ENCODE results near the gene CNPY3.
A peak's percentile ranks its signal among the peaks of the same experiment; 100 is the strongest.

CNPY3 gene

DNA sequence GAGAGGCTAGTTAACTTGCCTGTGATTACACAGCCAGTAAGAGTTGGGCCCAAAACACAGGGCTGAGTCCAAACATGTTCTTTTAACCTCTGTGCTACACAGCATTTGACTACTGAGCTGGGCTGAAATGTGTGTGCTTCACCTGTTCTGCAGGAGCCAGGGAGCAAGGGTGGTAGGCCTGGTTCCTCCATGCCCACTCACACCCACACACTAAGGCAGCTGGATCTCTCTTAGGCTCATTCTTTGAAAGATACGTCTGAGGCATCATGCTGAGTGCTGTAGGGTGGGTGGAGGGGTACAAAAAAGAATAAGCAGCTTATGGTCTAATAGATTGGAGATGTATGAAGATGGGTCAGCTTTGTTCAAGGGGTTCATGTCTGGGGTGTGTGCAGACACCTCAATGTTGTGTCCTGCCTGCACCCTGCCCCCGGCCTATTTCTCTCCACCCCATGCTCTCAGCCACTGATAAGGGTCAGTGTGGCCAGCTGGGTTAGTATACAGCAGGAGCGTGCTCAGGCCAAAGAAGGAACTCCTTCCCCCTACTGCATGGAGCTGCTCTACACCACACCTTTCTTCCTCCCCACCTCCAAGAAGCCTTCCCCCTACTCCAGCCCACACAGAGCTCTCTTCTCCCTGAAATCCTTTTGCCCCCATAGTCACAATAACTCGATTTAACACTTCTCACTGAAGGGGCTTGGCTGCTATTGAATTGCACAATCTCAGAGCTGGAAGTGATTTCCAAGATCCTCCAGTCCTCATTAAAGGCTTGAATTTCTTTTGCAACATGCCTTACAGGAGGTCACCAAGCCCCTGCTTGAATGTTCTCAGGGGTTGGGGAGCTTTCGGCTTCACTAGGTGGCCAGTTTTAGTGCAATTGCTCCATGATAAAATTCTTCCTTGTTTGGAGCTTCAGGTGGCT lies 58.5 kb downstream of the CNPY3 start:
- H3K4me1 Mint-ChIP-seq, result peaks cover 43% of the 10 kb centered on the region
- no peaks in the 10 kb centered on the region for H3K9me3 Mint-ChIP-seq
- H3K27ac Mint-ChIP-seq, result no peak overlapping the region

DNA sequence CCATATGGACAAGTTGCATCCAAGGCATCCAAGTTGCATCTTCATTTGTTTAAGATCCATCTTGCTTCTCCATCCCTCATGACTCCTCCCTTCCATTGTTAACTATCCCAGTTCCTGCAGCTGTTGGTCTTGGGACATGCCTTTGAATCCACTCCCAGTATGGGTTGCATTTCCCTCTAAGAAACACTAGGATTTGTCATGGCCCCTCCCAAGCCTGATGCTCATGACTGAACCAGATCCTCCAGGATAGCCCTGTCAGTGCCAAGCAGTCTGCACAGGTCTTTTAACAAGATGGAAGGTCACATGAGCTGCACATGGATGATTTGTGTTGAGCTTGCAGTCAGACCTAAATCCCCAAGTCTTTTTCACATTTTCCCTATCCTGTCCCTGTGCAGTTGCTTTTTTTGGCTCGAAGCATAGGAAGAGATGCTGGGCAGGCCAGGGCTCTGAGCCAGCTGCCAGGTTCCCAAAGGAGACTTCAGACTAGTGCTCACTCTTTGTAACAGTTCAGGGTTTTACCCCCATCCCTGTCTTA lies 59.3 kb downstream of the CNPY3 start:
- peaks cover 42% of the 10 kb centered on the region for H3K36me3 Mint-ChIP-seq
- H3K27ac Mint-ChIP-seq, result no peak overlapping the region
- peaks cover 42% of the 10 kb centered on the region for H3K4me1 Mint-ChIP-seq
- CTCF ChIA-PET, result interaction anchor here (1.8 kb wide), 1 partner anchor 155 kb away, joined by 5 read pairs; no protein-coding TSS in a partner anchor
- no peaks in the 10 kb centered on the region for H3K27me3 Mint-ChIP-seq
- H3K9me3 Mint-ChIP-seq, result no peaks in the 10 kb centered on the region
- no peak overlapping the region for H3K4me3 Mint-ChIP-seq
- no peak for DNase-seq

More for the DNA sequence above, 58.5 kb downstream of the CNPY3 start:
- DNase-seq, result no peak
- CTCF ChIA-PET, result interaction anchor here (1.8 kb wide), 1 partner anchor 156 kb away, joined by 5 read pairs; no protein-coding TSS in a partner anchor
- peaks cover 40% of the 10 kb centered on the region for H3K36me3 Mint-ChIP-seq
- peak overlapping the region; percentile 42 for H3K4me3 Mint-ChIP-seq
- H3K27me3 Mint-ChIP-seq, result no peaks in the 10 kb centered on the region

Data from activated naive CD4-positive, alpha-beta T cell treated with anti-CD3 and anti-CD28 coated beads, Interleukin-2, amount 10 ng/mL, durations not matched to agents 7 days and 5 days (primary cell).